T-helper 1 cell (primary cell): ENCODE measurements around the gene CAPN5.
"Not testable (repeated sequence)": the region's sequence is repeated elsewhere in the genome, so short reads cannot be mapped to it uniquely, and the experiment has no call there.

Experiments used
- DNase-seq, 5 donors: peaks; one replicate each; pipeline ENCODE4 v3.0.0-alpha.2; 2012 to 2020

Gene CAPN5

GRCh38 chr11:77085652-77086051 lies 18.9 kb downstream of the CAPN5 start:
- DNase-seq, result no peak

- no peak for DNase-seq
Measured at GRCh38 chr11:77086521-77087472, 20.0 kb downstream of the CAPN5 start.

GRCh38 chr11:77087723-77088225 lies 21.0 kb downstream of the CAPN5 start:
- DNase-seq, result no peak

- DNase-seq, result no peak
Measured at GRCh38 chr11:77088236-77089003, 21.6 kb downstream of the CAPN5 start.

GRCh38 chr11:77089004-77089545 lies 22.3 kb downstream of the CAPN5 start:
- DNase-seq, result no peak

- DNase-seq, result no peak
Measured at GRCh38 chr11:77090046-77090372, 23.2 kb downstream of the CAPN5 start.

- no peak for DNase-seq
Measured at GRCh38 chr11:77090373-77091111, 23.8 kb downstream of the CAPN5 start.

- peak; percentile 39 to 73 (median 62) for DNase-seq
Measured at GRCh38 chr11:77091146-77091940, 24.6 kb downstream of the CAPN5 start.

- DNase-seq, result no peak
Measured at GRCh38 chr11:77092382-77092781, 25.6 kb downstream of the CAPN5 start.

GRCh38 chr11:77093056-77093891 lies 26.5 kb downstream of the CAPN5 start:
- DNase-seq, result no peak

- no peak for DNase-seq
Measured at GRCh38 chr11:77093987-77094840, 27.4 kb downstream of the CAPN5 start.

GRCh38 chr11:77094841-77095365 lies 28.1 kb downstream of the CAPN5 start:
- no peak for DNase-seq

- no peak for DNase-seq
Measured at GRCh38 chr11:77095551-77096490, 29.1 kb downstream of the CAPN5 start.

- no peak for DNase-seq
Measured at GRCh38 chr11:77096591-77097019, 29.8 kb downstream of the CAPN5 start.

- DNase-seq, result not testable (repeated sequence)
Measured at GRCh38 chr11:77097180-77097579, 30.4 kb downstream of the CAPN5 start.

GRCh38 chr11:77100166-77101042 lies 33.6 kb downstream of the CAPN5 start:
- no peak for DNase-seq

- DNase-seq, result no peak
Measured at GRCh38 chr11:77101043-77101537, 34.3 kb downstream of the CAPN5 start.
